DMS153 treated with DMSO at 0.1 percent for 48 hours (cell line): ENCODE data around the gene ANKHD1.
A peak's percentile ranks its signal among the peaks of the same experiment; 100 is the strongest.
"Not testable (repeated sequence)": the region's sequence is repeated elsewhere in the genome, so short reads cannot be mapped to it uniquely, and the experiment has no call there.

Experiments used
- DNase-seq: peaks from one replicate; lab custom pipeline; 2025; ENCODE audit not compliant: unreplicated experiment; lab: John Stamatoyannopoulos, UW

The ANKHD1 gene

GRCh38 chr5:140561753-140562523 is 160.3 kb downstream of the ANKHD1 start:
- no peak for DNase-seq

- no peak for DNase-seq
Observed at GRCh38 chr5:140563596-140563995, 162.0 kb downstream of the ANKHD1 start.

DNA sequence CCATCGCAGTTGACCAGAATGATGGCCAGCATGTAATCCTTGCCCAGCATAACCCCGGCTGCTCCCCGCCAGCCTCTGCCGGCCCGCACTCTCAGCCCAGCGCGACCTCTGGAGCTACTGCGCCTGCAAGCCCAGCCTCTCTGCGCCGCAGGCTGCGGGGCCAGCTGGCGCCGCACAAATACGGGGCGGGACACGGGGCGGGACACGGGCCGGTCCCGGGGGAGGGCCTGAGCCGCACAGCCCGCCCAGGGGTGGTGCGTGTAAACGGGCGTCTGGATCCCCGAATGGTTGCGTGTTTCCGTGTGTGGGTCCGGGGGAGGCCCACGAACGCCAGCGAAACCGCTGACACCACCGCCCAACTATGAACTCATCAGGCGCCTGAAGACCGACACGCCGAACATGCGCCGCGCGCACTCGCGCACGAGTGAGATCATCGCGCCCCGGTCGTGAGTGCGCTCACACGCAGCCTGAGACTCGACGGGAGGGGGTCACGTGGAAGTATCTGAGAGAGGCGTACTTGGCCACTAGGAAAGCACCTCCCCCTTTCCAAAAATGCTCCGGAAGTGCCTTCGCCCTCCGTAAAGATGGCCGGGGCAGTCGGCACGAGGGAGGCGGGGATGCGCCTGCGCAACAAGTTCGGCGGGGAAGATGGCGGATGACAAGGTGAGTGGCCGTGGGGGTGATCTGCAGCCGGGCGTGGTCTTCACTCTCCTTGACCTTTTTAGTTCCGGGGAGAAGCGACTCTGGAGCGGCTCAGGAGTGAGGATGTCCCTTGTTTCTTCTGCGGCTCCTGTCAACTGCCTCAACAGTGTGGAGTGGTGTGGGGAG is 162.8 kb downstream of the ANKHD1 start, which contains the start of the genes APBB3 and SLC35A4:
Gene APBB3 (minus strand): TSS at position 403 of the 828 bp plus-strand sequence. CDS start 353 bp downstream, at position 50.
Gene SLC35A4 (plus strand): TSS at position 633 of the 828 bp plus-strand sequence. CDS start 2,342 bp downstream, outside the sequence.
- DNase-seq = peak; percentile 47

- no peak for DNase-seq
Observed at GRCh38 chr5:140565024-140565779, 163.6 kb downstream of the ANKHD1 start.

DNA sequence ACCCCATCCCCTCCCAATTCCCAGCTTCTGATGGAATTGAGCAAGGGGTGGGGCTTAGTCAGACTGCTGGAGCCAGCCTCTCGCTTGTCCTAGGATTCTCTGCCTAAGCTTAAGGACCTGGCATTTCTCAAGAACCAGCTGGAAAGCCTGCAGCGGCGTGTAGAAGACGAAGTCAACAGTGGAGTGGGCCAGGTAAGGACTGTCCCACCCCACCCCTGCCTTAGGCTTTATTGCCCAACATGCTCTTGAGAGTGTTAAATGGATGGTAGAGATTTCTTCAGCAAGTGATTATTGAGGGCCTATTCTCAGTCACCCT is 164.1 kb downstream of the ANKHD1 start:
- DNase-seq = no peak

- DNase-seq = no peak
Observed at GRCh38 chr5:140566665-140567064, 165.0 kb downstream of the ANKHD1 start.

DNA sequence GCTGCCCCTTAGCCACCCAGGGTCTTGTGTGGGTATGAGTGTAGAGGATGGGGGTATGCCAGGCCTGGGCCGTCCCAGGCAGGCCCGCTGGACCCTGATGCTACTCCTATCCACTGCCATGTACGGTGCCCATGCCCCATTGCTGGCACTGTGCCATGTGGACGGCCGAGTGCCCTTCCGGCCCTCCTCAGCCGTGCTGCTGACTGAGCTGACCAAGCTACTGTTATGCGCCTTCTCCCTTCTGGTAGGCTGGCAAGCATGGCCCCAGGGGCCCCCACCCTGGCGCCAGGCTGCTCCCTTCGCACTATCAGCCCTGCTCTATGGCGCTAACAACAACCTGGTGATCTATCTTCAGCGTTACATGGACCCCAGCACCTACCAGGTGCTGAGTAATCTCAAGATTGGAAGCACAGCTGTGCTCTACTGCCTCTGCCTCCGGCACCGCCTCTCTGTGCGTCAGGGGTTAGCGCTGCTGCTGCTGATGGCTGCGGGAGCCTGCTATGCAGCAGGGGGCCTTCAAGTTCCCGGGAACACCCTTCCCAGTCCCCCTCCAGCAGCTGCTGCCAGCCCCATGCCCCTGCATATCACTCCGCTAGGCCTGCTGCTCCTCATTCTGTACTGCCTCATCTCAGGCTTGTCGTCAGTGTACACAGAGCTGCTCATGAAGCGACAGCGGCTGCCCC is 165.6 kb downstream of the ANKHD1 start:
- DNase-seq = no peak

DNA sequence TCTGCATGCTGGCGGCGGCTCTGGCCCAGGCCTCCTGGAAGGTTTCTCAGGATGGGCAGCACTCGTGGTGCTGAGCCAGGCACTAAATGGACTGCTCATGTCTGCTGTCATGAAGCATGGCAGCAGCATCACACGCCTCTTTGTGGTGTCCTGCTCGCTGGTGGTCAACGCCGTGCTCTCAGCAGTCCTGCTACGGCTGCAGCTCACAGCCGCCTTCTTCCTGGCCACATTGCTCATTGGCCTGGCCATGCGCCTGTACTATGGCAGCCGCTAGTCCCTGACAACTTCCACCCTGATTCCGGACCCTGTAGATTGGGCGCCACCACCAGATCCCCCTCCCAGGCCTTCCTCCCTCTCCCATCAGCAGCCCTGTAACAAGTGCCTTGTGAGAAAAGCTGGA is 166.2 kb downstream of the ANKHD1 start:
- DNase-seq = no peak

DNA sequence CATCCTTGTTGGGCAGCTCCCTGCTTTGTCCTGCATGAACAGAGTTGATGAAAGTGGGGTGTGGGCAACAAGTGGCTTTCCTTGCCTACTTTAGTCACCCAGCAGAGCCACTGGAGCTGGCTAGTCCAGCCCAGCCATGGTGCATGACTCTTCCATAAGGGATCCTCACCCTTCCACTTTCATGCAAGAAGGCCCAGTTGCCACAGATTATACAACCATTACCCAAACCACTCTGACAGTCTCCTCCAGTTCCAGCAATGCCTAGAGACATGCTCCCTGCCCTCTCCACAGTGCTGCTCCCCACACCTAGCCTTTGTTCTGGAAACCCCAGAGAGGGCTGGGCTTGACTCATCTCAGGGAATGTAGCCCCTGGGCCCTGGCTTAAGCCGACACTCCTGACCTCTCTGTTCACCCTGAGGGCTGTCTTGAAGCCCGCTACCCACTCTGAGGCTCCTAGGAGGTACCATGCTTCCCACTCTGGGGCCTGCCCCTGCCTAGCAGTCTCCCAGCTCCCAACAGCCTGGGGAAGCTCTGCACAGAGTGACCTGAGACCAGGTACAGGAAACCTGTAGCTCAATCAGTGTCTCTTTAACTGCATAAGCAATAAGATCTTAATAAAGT is 166.9 kb downstream of the ANKHD1 start:
- no peak for DNase-seq

DNA sequence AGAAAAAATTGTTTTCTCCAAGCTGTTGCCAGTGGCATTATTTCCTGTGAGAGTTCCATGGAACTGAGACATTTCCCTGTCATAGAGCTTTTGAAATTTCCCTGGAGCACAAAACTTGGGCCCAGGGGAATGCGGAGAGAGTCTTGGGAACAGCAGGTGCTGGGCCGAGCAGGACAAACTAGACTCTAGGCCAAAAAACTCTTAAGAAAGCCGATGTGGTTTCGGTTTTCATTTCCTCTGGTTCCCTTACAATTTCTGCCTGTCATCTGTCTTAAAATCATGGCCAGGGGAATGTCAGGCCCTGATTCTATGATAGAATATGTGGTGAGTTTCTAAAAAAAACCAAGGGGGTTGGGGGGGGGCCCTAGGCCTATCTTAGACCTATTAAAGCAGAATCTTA is 167.6 kb downstream of the ANKHD1 start:
- DNase-seq = no peak

DNA sequence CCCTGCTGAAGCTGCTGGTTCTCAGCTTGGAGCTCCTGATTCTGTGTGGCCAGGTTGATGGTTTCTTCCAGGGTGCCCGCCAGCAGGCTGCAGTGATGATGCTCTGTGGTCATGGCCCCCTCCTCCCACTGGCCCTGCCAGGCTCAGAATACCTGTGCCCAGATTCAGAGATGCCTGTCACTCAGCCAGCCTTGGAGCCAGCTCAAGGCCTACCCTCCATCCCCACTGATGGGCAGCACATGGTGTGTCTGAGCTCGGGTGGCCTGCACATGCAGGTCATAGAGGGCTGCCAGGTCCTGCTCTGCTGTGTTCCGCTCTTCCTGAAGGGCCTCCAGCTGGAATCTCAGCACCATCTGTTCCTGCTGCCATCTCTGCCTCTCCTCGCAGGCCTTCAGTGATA is 168.4 kb downstream of the ANKHD1 start:
- no peak for DNase-seq

DNA sequence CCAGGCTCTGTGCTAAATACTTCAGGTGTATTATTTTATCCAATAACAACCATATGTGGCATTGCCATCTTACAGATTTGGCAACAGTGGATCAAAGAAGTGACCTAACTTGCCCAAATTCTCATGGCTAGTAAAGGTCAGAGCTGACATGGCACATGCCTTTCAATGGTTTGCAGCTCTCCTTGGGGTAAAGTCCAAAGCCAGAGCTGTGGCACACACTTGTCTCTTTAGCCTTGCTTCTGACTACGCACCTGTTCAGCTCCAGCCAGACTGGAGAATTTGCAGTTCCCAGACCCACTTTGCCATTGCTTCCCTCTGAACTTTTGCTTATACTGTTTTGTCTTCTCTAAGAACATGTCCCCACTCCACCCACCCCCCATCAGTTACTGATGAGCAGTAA is 168.9 kb downstream of the ANKHD1 start:
- DNase-seq = no peak

- DNase-seq = no peak
Observed at GRCh38 chr5:140571105-140571504, 169.5 kb downstream of the ANKHD1 start.

DNA sequence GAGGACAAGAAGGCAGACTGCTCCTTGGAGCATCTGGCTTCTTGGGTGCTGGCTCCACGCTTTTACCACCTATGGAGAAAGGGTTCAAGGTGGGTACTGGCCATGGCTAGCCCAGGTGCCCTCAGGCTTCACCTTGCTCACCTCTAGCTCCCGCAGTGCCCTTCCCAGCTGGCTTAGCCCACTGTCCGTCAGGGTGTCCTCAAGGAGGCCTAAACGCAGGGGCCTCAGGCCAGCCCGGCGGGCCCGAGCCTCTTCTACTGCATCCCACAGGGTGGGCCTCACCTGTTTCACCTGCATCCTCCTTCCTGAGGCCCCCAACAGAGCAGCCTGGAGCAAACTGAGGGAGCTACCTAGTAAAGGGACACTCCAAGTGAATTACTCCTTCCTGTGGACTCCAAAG is 172.1 kb downstream of the ANKHD1 start:
- no peak for DNase-seq

GRCh38 chr5:140574165-140574564 is 172.5 kb downstream of the ANKHD1 start:
- DNase-seq = no peak

GRCh38 chr5:140575309-140575708 is 173.7 kb downstream of the ANKHD1 start:
- DNase-seq = no peak

- no peak for DNase-seq
Observed at GRCh38 chr5:140576776-140577201, 175.2 kb downstream of the ANKHD1 start.

DNA sequence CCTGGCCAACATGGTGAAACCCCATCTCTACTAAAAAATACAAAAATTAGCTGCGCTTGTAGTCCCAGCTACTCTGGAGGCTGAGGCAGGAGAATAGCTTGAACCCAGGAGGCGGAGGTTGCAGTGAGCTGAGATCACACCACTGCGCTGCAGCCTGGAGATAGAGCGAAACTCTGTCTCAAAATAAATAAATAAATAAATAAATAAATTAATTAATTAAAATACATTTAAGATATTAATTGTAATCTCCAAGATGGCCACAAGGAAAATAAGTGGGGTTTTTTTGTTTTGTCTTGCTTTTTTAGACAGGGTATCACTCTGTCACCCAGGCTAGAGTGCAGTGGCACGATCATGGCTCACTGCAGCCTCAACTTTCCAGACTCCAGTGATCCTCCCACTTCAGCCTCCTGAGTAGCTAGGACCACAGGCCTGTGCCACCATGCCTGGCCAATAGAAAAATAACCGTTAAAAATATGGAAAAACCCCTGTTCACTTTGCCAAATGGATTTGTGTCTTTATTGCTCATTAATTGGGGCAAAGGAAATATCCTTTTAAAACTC is 177.6 kb downstream of the ANKHD1 start:
- DNase-seq = not testable (repeated sequence)

DNA sequence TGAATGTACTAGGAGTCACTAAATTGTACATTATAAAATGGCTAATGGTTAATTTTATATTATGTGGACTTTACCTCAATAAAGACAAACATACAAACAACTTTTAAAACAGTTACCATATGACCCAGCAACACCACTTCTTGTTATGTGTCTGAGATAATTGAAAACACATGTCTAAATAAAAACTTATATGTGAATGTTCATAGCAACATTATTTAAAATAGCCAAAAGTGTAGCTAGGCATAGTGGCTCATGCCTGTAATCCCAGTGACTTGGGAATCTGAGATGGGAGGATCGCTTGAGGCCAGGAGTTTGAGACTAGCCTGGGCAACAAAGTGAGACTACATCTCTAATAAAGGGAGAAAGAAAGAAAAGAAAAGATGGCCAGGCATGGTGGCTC is 185.9 kb downstream of the ANKHD1 start:
- no peak for DNase-seq
